ENCODE measurements around the gene BNC2.

GRCh38 chr9:16445141-16445920 is 425.1 kb downstream of the BNC2 start:
- TF ChIP-seq CTCF (IDR thresholded peaks at IDR 0.05) (no peak), POLR2A (IDR thresholded peaks at IDR 0.05) (no peak)
